ENCODE measurements around the gene MAP2K6. TPM values are rescaled to one million over a fixed set of nuclear protein-coding genes. Genes with fewer than 3 reads are reported as not detected.
A peak's percentile ranks its signal among the peaks of the same experiment; 100 is the strongest.

The MAP2K6 gene
- total and polyA plus RNA-seq, 7 experiments from 2014 or later: 7.6 to 21.4 (median 18.3) TPM

DNA sequence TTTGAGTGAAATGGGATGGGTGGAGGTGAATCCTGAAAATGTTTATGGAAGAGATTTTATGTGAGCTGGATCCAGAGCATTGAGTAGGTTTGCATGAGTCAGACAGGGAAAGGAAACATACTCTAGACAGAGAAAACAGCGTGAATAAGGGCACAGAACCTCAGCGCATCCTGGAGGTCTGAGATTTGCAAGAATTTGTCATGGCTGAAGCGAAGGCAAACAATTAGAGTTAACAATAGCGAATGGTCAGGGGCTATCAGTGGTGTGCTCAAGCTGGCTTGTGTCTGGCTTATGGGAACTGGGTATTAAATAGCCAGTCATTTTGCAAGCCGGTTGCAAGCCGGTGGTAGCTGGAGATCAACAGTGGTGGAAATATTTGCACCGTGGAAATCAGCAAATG lies 36.4 kb downstream of the MAP2K6 start:
- peaks cover 6 to 74% (median 48%) of the 10 kb centered on the region in 7 donors for H3K4me1 Mint-ChIP-seq
- no peaks in the 10 kb centered on the region for H3K4me1 ChIP-seq (ENCODE audit: control insufficient read depth in 2 of 2, insufficient read depth in 2 of 2, low read length in 2 of 2)
- no peaks in the 10 kb centered on the region for H3K9me3 Mint-ChIP-seq
- peaks cover 0 to 5% (median 0%) of the 10 kb centered on the region in 3 experiments for H3K36me3 ChIP-seq (ENCODE audit: control insufficient read depth in 2 of 3, insufficient read depth in 3 of 3, low read length in 3 of 3)
- no peak overlapping the region for H3K27ac ChIP-seq (ENCODE audit: low read depth, low read length)
- no peak overlapping the region for H3K4me3 Mint-ChIP-seq
- ChIA-PET POLR2A (interaction anchor here (0.7 kb wide), 1 partner anchor 53 kb away, joined by 3 read pairs; no protein-coding TSS in a partner anchor), CTCF (no interaction called here)
- H3K9me3 ChIP-seq (ENCODE audit: control insufficient read depth in 2 of 3, low read length in 3 of 3): no peaks in the 10 kb centered on the region
- H3K27me3 Mint-ChIP-seq: no peaks in the 10 kb centered on the region
- peaks cover 0 to 48% (median 25%) of the 10 kb centered on the region in 5 donors for H3K36me3 Mint-ChIP-seq
- H3K4me3 ChIP-seq (ENCODE audit: low read length): no peak overlapping the region
- intact Hi-C loops (cut with micrococcal nuclease): no loop called here
- DNase-seq (no peak), ATAC-seq (no peak)
- H3K27me3 ChIP-seq (ENCODE audit: control insufficient read depth in 2 of 2, insufficient read depth in 2 of 2, low read length in 2 of 2): no peaks in the 10 kb centered on the region
- peak overlapping the region in 2 of 9 donors; percentile 1 to 68 for H3K27ac Mint-ChIP-seq

- H3K27ac Mint-ChIP-seq: peak overlapping the region in 5 of 9 donors; percentile 4 to 79 (median 39)
- H3K4me1 Mint-ChIP-seq: peaks cover 6 to 80% (median 50%) of the 10 kb centered on the region in 7 donors
- intact Hi-C loops (cut with micrococcal nuclease): no loop called here
Observed at GRCh38 chr17:69451416-69452394, 37.2 kb downstream of the MAP2K6 start.

GRCh38 chr17:69452664-69453260 lies 38.3 kb downstream of the MAP2K6 start:
- ChIA-PET POLR2A (no interaction called here), CTCF (no interaction called here)
- H3K4me3 Mint-ChIP-seq: no peak overlapping the region
- intact Hi-C loops (cut with micrococcal nuclease): no loop called here
- no peaks in the 10 kb centered on the region for H3K27me3 Mint-ChIP-seq
- Histone ChIP-seq H3K27ac (ENCODE audit: low read depth, low read length) (no peak overlapping the region), H3K27me3 (ENCODE audit: control insufficient read depth in 2 of 2, insufficient read depth in 2 of 2, low read length in 2 of 2) (no peaks in the 10 kb centered on the region), H3K4me1 (ENCODE audit: control insufficient read depth in 2 of 2, insufficient read depth in 2 of 2, low read length in 2 of 2) (no peaks in the 10 kb centered on the region), H3K4me3 (ENCODE audit: low read length) (no peak overlapping the region), H3K9me3 (ENCODE audit: control insufficient read depth in 2 of 3, low read length in 3 of 3) (no peaks in the 10 kb centered on the region), H3K36me3 (ENCODE audit: control insufficient read depth in 2 of 3, insufficient read depth in 3 of 3, low read length in 3 of 3) (peaks cover 0 to 5% (median 0%) of the 10 kb centered on the region in 3 experiments)
- no peaks in the 10 kb centered on the region for H3K9me3 Mint-ChIP-seq
- DNase-seq (no peak), ATAC-seq (no peak)
- peak overlapping the region in 1 of 9 donors; percentile 28 for H3K27ac Mint-ChIP-seq
- peaks cover 0 to 47% (median 27%) of the 10 kb centered on the region in 5 donors for H3K36me3 Mint-ChIP-seq
- H3K4me1 Mint-ChIP-seq: peaks cover 9 to 86% (median 52%) of the 10 kb centered on the region in 7 donors

More at GRCh38 chr17:69451416-69452394, 37.2 kb downstream of the MAP2K6 start:
- ATAC-seq (no peak), DNase-seq (no peak)
- Mint-ChIP-seq H3K36me3 (peaks cover 0 to 50% (median 23%) of the 10 kb centered on the region in 5 donors), H3K27me3 (no peaks in the 10 kb centered on the region), H3K4me3 (peak overlapping the region in 1 of 10 donors; percentile 3), H3K9me3 (no peaks in the 10 kb centered on the region)
- Histone ChIP-seq H3K4me3 (ENCODE audit: low read length) (no peak overlapping the region), H3K27ac (ENCODE audit: low read depth, low read length) (no peak overlapping the region), H3K36me3 (ENCODE audit: control insufficient read depth in 2 of 3, insufficient read depth in 3 of 3, low read length in 3 of 3) (peaks cover 0 to 5% (median 0%) of the 10 kb centered on the region in 3 experiments), H3K9me3 (ENCODE audit: control insufficient read depth in 2 of 3, low read length in 3 of 3) (no peaks in the 10 kb centered on the region), H3K27me3 (ENCODE audit: control insufficient read depth in 2 of 2, insufficient read depth in 2 of 2, low read length in 2 of 2) (no peaks in the 10 kb centered on the region), H3K4me1 (ENCODE audit: control insufficient read depth in 2 of 2, insufficient read depth in 2 of 2, low read length in 2 of 2) (no peaks in the 10 kb centered on the region)
- ChIA-PET CTCF (no interaction called here), POLR2A (no interaction called here)

- POLR2A ChIA-PET: no interaction called here
- intact Hi-C loops (cut with micrococcal nuclease): no loop called here
- no peak for DNase-seq
- H3K36me3 ChIP-seq (ENCODE audit: control insufficient read depth in 2 of 3, insufficient read depth in 3 of 3, low read length in 3 of 3): no peaks in the 10 kb centered on the region
- Mint-ChIP-seq H3K4me3 (no peak overlapping the region), H3K9me3 (no peaks in the 10 kb centered on the region), H3K36me3 (peaks cover 0 to 40% (median 27%) of the 10 kb centered on the region in 5 donors), H3K4me1 (peaks cover 11 to 86% (median 58%) of the 10 kb centered on the region in 7 donors), H3K27ac (no peak overlapping the region), H3K27me3 (no peaks in the 10 kb centered on the region)
- ATAC-seq: no peak
- H3K4me3 ChIP-seq (ENCODE audit: low read length): no peak overlapping the region
- no peak overlapping the region for H3K27ac ChIP-seq (ENCODE audit: low read depth, low read length)
- no peaks in the 10 kb centered on the region for H3K4me1 ChIP-seq (ENCODE audit: control insufficient read depth in 2 of 2, insufficient read depth in 2 of 2, low read length in 2 of 2)
- CTCF ChIA-PET: no interaction called here
- H3K9me3 ChIP-seq (ENCODE audit: control insufficient read depth in 2 of 3, low read length in 3 of 3): no peaks in the 10 kb centered on the region
- H3K27me3 ChIP-seq (ENCODE audit: control insufficient read depth in 2 of 2, insufficient read depth in 2 of 2, low read length in 2 of 2): no peaks in the 10 kb centered on the region
Observed at GRCh38 chr17:69454051-69454450, 39.6 kb downstream of the MAP2K6 start.

- Histone ChIP-seq H3K27ac (ENCODE audit: low read depth, low read length) (no peak overlapping the region), H3K36me3 (ENCODE audit: control insufficient read depth in 2 of 3, insufficient read depth in 3 of 3, low read length in 3 of 3) (no peaks in the 10 kb centered on the region), H3K27me3 (ENCODE audit: control insufficient read depth in 2 of 2, insufficient read depth in 2 of 2, low read length in 2 of 2) (no peaks in the 10 kb centered on the region), H3K4me3 (ENCODE audit: low read length) (no peak overlapping the region), H3K4me1 (ENCODE audit: control insufficient read depth in 2 of 2, insufficient read depth in 2 of 2, low read length in 2 of 2) (no peaks in the 10 kb centered on the region), H3K9me3 (ENCODE audit: control insufficient read depth in 2 of 3, low read length in 3 of 3) (no peaks in the 10 kb centered on the region)
- no peak for ATAC-seq
- no peak for DNase-seq
- Mint-ChIP-seq H3K27ac (no peak overlapping the region), H3K27me3 (no peaks in the 10 kb centered on the region), H3K4me1 (peaks cover 11 to 82% (median 58%) of the 10 kb centered on the region in 7 donors), H3K36me3 (peaks cover 0 to 39% (median 25%) of the 10 kb centered on the region in 5 donors), H3K9me3 (no peaks in the 10 kb centered on the region), H3K4me3 (no peak overlapping the region)
- CTCF ChIA-PET: no interaction called here
- intact Hi-C loops (cut with micrococcal nuclease): loop anchor here in 1 of 2 donors (5.0 kb wide), 1 partner anchor 38 kb away; no protein-coding TSS in a partner anchor
- POLR2A ChIA-PET: no interaction called here
Observed at GRCh38 chr17:69455040-69455439, 40.5 kb downstream of the MAP2K6 start.

GRCh38 chr17:69457603-69458002 lies 43.1 kb downstream of the MAP2K6 start:
- Histone ChIP-seq H3K9me3 (ENCODE audit: control insufficient read depth in 2 of 3, low read length in 3 of 3) (no peaks in the 10 kb centered on the region), H3K4me3 (ENCODE audit: low read length) (no peak overlapping the region), H3K27me3 (ENCODE audit: control insufficient read depth in 2 of 2, insufficient read depth in 2 of 2, low read length in 2 of 2) (no peaks in the 10 kb centered on the region), H3K4me1 (ENCODE audit: control insufficient read depth in 2 of 2, insufficient read depth in 2 of 2, low read length in 2 of 2) (no peaks in the 10 kb centered on the region), H3K27ac (ENCODE audit: low read depth, low read length) (no peak overlapping the region), H3K36me3 (ENCODE audit: control insufficient read depth in 2 of 3, insufficient read depth in 3 of 3, low read length in 3 of 3) (no peaks in the 10 kb centered on the region)
- no peak for ATAC-seq
- Mint-ChIP-seq H3K27me3 (no peaks in the 10 kb centered on the region), H3K4me1 (peaks cover 5 to 68% (median 44%) of the 10 kb centered on the region in 7 donors), H3K27ac (no peak overlapping the region), H3K4me3 (no peak overlapping the region), H3K9me3 (no peaks in the 10 kb centered on the region), H3K36me3 (peaks cover 0 to 29% (median 14%) of the 10 kb centered on the region in 5 donors)
- ChIA-PET CTCF (no interaction called here), POLR2A (no interaction called here)
- no peak for DNase-seq
- intact Hi-C loops (cut with micrococcal nuclease): loop anchor here in 1 of 2 donors (5.0 kb wide), 1 partner anchor 40 kb away; no protein-coding TSS in a partner anchor

Data from naive thymus-derived CD4-positive, alpha-beta T cell (primary cell).